H1 (cell line): ENCODE measurements around the gene NXPH1. TPM values are rescaled to one million over a fixed set of nuclear protein-coding genes. Genes with fewer than 3 reads are reported as not detected.

Experiments
- CTCF ChIA-PET: fragments of 300-600 bp; sonication (Branson Sonifier 250); formaldehyde crosslinking; loops from one replicate; lab custom pipeline; 2021; ENCODE audit not compliant: partially characterized antibody; lab: Charles Lee
- POLR2A ChIA-PET: fragments of 300-600 bp; sonication (Branson Sonifier 250); formaldehyde crosslinking; loops from one replicate; lab custom pipeline; 2021; ENCODE audit warnings: inconsistent platforms; ENCODE audit not compliant: partially characterized antibody; lab: Charles Lee
- DNase-seq, 2 experiments: peaks; one replicate each; pipeline versions ENCODE4 v3.0.0 to v3.0.0-alpha.2; 2010 to 2022; ENCODE audit warnings: low spot score in 2 of 2, low read depth in 1 of 2, mixed read lengths in 1 of 2
- FAIRE-seq: peaks from 2 replicates; lab custom pipeline; 2011; peaks lifted over from hg19 to GRCh38; lab: Jason Lieb, UNC
- H2AFZ ChIP-seq: 2 replicates; pipeline ENCODE4 v1.8.1; 2012; ENCODE audit warnings: low read length, inconsistent platforms
- H2AK5ac ChIP-seq: 2 replicates; pipeline ENCODE4 v1.6.1; 2013; ENCODE audit warnings: low read depth, low read length
- H2BK120ac ChIP-seq: replicated peaks from 2 replicates; pipeline ENCODE3; 2013; ENCODE audit warnings: low read depth, low read length, inconsistent platforms
- H2BK12ac ChIP-seq: 2 replicates; pipeline ENCODE4 v1.6.1; 2013; ENCODE audit warnings: low read depth, low read length
- H2BK15ac ChIP-seq: 2 replicates; pipeline ENCODE4 v1.6.1; 2013; ENCODE audit warnings: low read length
- H2BK20ac ChIP-seq: 2 replicates; pipeline ENCODE4 v1.6.1; 2013; ENCODE audit warnings: low read length
- H2BK5ac ChIP-seq: 2 replicates; pipeline ENCODE4 v1.6.1; 2013; ENCODE audit warnings: low read depth, low read length
- H3K14ac ChIP-seq: 2 replicates; pipeline ENCODE4 v1.6.1; 2013; ENCODE audit warnings: inconsistent platforms; ENCODE audit not compliant: insufficient read length
- H3K18ac ChIP-seq: 2 replicates; pipeline ENCODE4 v1.6.1; 2013; ENCODE audit warnings: low read length; ENCODE audit errors: extremely low read depth
- H3K23ac ChIP-seq: 2 replicates; pipeline ENCODE4 v1.6.1; 2013; ENCODE audit warnings: inconsistent platforms; ENCODE audit not compliant: insufficient read length
- H3K23me2 ChIP-seq: 2 replicates; pipeline ENCODE4 v1.6.1; 2013; ENCODE audit warnings: low read depth, low read length
- H3K27ac ChIP-seq: 2 replicates; pipeline ENCODE4 v1.6.1; 2011; ENCODE audit warnings: low read depth, low read length, inconsistent platforms
- H3K27me3 ChIP-seq, 4 experiments: replicated peaks in 1 of 4; 1 replicate in 1 of 4; 2 replicates in 3 of 4; pipeline versions ENCODE4 v1.6.1 to v1.8.1; 2011 to 2013; ENCODE audit warnings: low read length in 3 of 4, mild to moderate bottlenecking in 3 of 4, inconsistent platforms in 2 of 4, mixed read lengths in 2 of 4, moderate library complexity in 1 of 4; ENCODE audit not compliant: control insufficient read depth in 3 of 4, insufficient read depth in 3 of 4; ENCODE audit errors: extremely low read depth in 1 of 4
- H3K36me3 ChIP-seq, 4 experiments: 2 replicates each; pipeline versions ENCODE4 v1.6.1 to v1.8.1; 2011 to 2013; ENCODE audit warnings: mild to moderate bottlenecking in 4 of 4, low read length in 3 of 4, moderate library complexity in 2 of 4, control low read depth in 1 of 4, inconsistent platforms in 1 of 4; ENCODE audit not compliant: insufficient read depth in 4 of 4, control insufficient read depth in 2 of 4
- H3K4ac ChIP-seq: replicated peaks from 2 replicates; pipeline ENCODE3; 2013; ENCODE audit warnings: low read length, low read depth, mixed read lengths, inconsistent platforms; ENCODE audit not compliant: insufficient read length
- H3K4me1 ChIP-seq, 4 experiments: replicated peaks in 1 of 4; 1 replicate in 1 of 4; 2 replicates in 3 of 4; pipeline versions ENCODE4 v1.6.1 to v1.8.1; 2011 to 2013; ENCODE audit warnings: low read length in 3 of 4, inconsistent platforms in 2 of 4, mixed read lengths in 1 of 4; ENCODE audit not compliant: insufficient read depth in 4 of 4, control insufficient read depth in 3 of 4
- H3K4me2 ChIP-seq, 2 experiments: 2 replicates each; pipeline versions ENCODE4 v1.6.1 to v1.8.1; 2011 to 2013; ENCODE audit warnings: low read depth in 2 of 2, low read length in 2 of 2, control low read depth in 1 of 2, inconsistent platforms in 1 of 2, mild to moderate bottlenecking in 1 of 2; ENCODE audit not compliant: insufficient read depth in 1 of 2
- H3K4me3 ChIP-seq, 4 experiments: fragments of 200-600, 300-600 bp in 1 of 4; sonication (generic), shearing (Covaris generic), sonication (Bioruptor Twin) in 1 of 4; 2 replicates each; pipeline versions ENCODE4 v1.5.1 to v1.8.1; 2011 to 2016; ENCODE audit warnings: low read length in 4 of 4, low read depth in 3 of 4, control low read depth in 2 of 4, inconsistent platforms in 2 of 4, mild to moderate bottlenecking in 2 of 4, mixed read lengths in 1 of 4, moderate library complexity in 1 of 4; ENCODE audit not compliant: insufficient read depth in 2 of 4; ENCODE audit errors: extremely low read depth in 1 of 4
- H3K56ac ChIP-seq: replicated peaks from 2 replicates; pipeline ENCODE3; 2013; ENCODE audit warnings: low read depth, mild to moderate bottlenecking, mixed read lengths, low read length, inconsistent platforms; ENCODE audit not compliant: insufficient read length
- H3K79me1 ChIP-seq: 2 replicates; pipeline ENCODE4 v1.6.1; 2013; ENCODE audit warnings: low read depth, low read length, control low read depth
- H3K79me2 ChIP-seq, 2 experiments: 2 replicates each; pipeline versions ENCODE4 v1.6.1 to v1.8.1; 2012 to 2013; ENCODE audit warnings: low read length in 2 of 2, mild to moderate bottlenecking in 2 of 2, inconsistent platforms in 1 of 2; ENCODE audit not compliant: insufficient read depth in 2 of 2, control insufficient read depth in 1 of 2
- H3K9ac ChIP-seq, 4 experiments: replicated peaks in 1 of 4; 1 replicate in 1 of 4; 2 replicates in 3 of 4; pipeline versions ENCODE4 v1.6.1 to v1.8.1; 2011 to 2013; ENCODE audit warnings: low read depth in 3 of 4, low read length in 3 of 4, control low read depth in 2 of 4, mild to moderate bottlenecking in 2 of 4, moderate library complexity in 2 of 4, inconsistent platforms in 1 of 4; ENCODE audit errors: extremely low read depth in 1 of 4
- H3K9me3 ChIP-seq, 2 experiments: 2 replicates each; pipeline versions ENCODE4 v1.6.1 to v1.8.1; 2012 to 2013; ENCODE audit warnings: mild to moderate bottlenecking in 2 of 2, moderate library complexity in 2 of 2, control low read depth in 1 of 2, inconsistent platforms in 1 of 2, low read depth in 1 of 2, low read length in 1 of 2, mixed read lengths in 1 of 2; ENCODE audit not compliant: insufficient read depth in 2 of 2
- H4K20me1 ChIP-seq, 2 experiments: replicated peaks in 1 of 2; 2 replicates each; pipeline versions ENCODE3 to v1.8.1; 2011 to 2013; ENCODE audit warnings: inconsistent platforms in 2 of 2, low read length in 2 of 2, mild to moderate bottlenecking in 1 of 2; ENCODE audit not compliant: insufficient read depth in 2 of 2, control insufficient read depth in 1 of 2
- H4K5ac ChIP-seq: 2 replicates; pipeline ENCODE4 v1.6.1; 2013; ENCODE audit warnings: low read length, low read depth, mixed read lengths, inconsistent platforms; ENCODE audit not compliant: insufficient read length
- H4K8ac ChIP-seq: 2 replicates; pipeline ENCODE4 v1.8.0; 2013; ENCODE audit warnings: mild to moderate bottlenecking, moderate library complexity, low read length, inconsistent platforms; ENCODE audit not compliant: insufficient read depth; ENCODE audit errors: extremely low read depth
- H4K91ac ChIP-seq: replicated peaks from 2 replicates; pipeline ENCODE3; 2013; ENCODE audit warnings: low read length, mixed read lengths, inconsistent platforms; ENCODE audit not compliant: insufficient read length
- BRCA1 ChIP-seq: IDR thresholded peaks from 2 replicates; pipeline ENCODE4 v1.6.1; 2012; ENCODE audit warnings: low read depth, low read length, improper control_type of control experiment
- CBX5 ChIP-seq: fragments of 300-800, 300-1000 bp; sonication (generic); IDR thresholded peaks from 2 replicates; pipeline ENCODE4 v1.7.1; 2016; ENCODE audit warnings: antibody characterized with exemption, low read length, low read depth
- CBX8 ChIP-seq: fragments of 300-800, 300-1000 bp; sonication (generic); IDR thresholded peaks from 2 replicates; pipeline ENCODE4 v1.7.1; 2016; ENCODE audit warnings: low read depth, low read length, borderline replicate concordance
- KDM1A ChIP-seq: fragments of 200-600, 300-600 bp; sonication (generic); IDR thresholded peaks from 2 replicates; pipeline ENCODE4 v1.7.1; 2016; ENCODE audit warnings: mild to moderate bottlenecking, low read length, borderline replicate concordance
- NANOG ChIP-seq: IDR thresholded peaks from 2 replicates; pipeline ENCODE4 v1.6.1; 2011; ENCODE audit warnings: low read length, low read depth, mild to moderate bottlenecking, inconsistent platforms; ENCODE audit not compliant: insufficient read depth, poor library complexity, severe bottlenecking
- NRF1 ChIP-seq: IDR thresholded peaks from 2 replicates; pipeline ENCODE4 v1.6.1; 2011; ENCODE audit warnings: mild to moderate bottlenecking, low read depth, low read length, improper control_type of control experiment
- SRF ChIP-seq: IDR thresholded peaks from 2 replicates; pipeline ENCODE4 v1.6.1; 2011; ENCODE audit warnings: mild to moderate bottlenecking, low read depth, low read length, moderate library complexity
- WGBS, 2 experiments: shearing (Covaris generic) in 1 of 2; methylation state at CpG; one replicate each; pipeline versions ENCODE4 v1.1.6 to v1.1.7; 2013 to 2015; ENCODE audit warnings: low lambda C conversion rate in 2 of 2, mixed read lengths in 2 of 2, inconsistent platforms in 1 of 2, low coverage in 1 of 2, missing lambda C conversion rate in 1 of 2; ENCODE audit not compliant: insufficient replicate concordance in 2 of 2, insufficient coverage in 1 of 2, insufficient read length in 1 of 2; ENCODE audit errors: extremely low coverage in 1 of 2, missing lambda C conversion rate in 1 of 2; 5-methylcytosine and 5-hydroxymethylcytosine counted together
- polyA plus RNA-seq, 7 experiments: library from polyadenylated mRNA; depleted of rRNA in 3 of 7; stranded (reverse) in 5 of 7; unstranded in 2 of 7; fragments of >200 nt in 5 of 7; fragments of 200-250 nt in 2 of 7; gene quantifications; 1 replicate in 5 of 7; 2 replicates in 1 of 7; 4 replicates in 1 of 7; pipeline versions ENCODE4 v1.2.1 to v1.2.3, GENCODE V29; 2011 to 2013; ENCODE audit warnings: missing spikeins in 2 of 7, mixed read lengths in 2 of 7
- total RNA-seq: library from RNA; stranded (reverse); fragmentation: NEBNext Ultra II Directional; extraction: Animal tissue kit (Norgen Biotek cat#: 25700); gene quantifications from 2 replicates; pipeline ENCODE4 v1.2.1, GENCODE V29; 2021

The NXPH1 gene
- total and polyA plus RNA-seq, 2 of the 8 experiments (the other 6 are each of a cell fraction or from before 2014, with no cell fraction given) = 0.14 to 1.0 TPM

DNA sequence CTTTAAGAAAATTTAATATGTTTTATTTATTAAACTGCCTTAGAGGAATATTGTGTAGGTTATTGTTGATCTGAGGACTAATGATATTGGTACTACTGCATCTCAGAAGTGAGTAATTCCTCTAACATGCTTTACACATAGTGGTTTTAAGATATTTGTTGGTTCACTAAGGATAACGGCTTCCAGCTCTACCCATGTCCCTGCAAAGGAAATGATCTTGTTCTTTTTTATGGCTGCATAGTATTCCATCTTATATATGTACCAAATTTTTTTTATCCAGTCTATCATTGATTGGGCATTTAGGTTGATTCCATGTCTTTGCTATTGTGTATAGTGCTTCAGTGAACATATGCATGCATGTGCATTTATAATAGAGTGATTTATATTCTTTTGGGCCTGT is 20.1 kb downstream of the NXPH1 start:
- WGBS, 2 experiments = 93% methylated on average over 1 of the region's 1 CpG; no CpG with 5 or more reads in 1 of the 2 experiments
- no peaks in the 10 kb centered on the region for H3K36me3 ChIP-seq
- no peak overlapping the region for H3K4ac ChIP-seq
- DNase-seq (no peak), FAIRE-seq (no peak)
- H3K23ac ChIP-seq = no peak overlapping the region
- no peak overlapping the region for H2BK20ac ChIP-seq
- H3K9me3 ChIP-seq = no peaks in the 10 kb centered on the region
- H4K20me1 ChIP-seq = no peaks in the 10 kb centered on the region
- ChIA-PET CTCF (no interaction called here), POLR2A (no interaction called here)
- no peaks in the 10 kb centered on the region for H3K79me1 ChIP-seq
- H3K14ac ChIP-seq = no peak overlapping the region
- TF ChIP-seq BRCA1 = no peak
- TF ChIP-seq SRF = no peak
- no peak for TF ChIP-seq NANOG
- no peak for TF ChIP-seq CBX8
- TF ChIP-seq KDM1A = peak; percentile 65; the same call in 1 of the 2 replicates
- no peak for TF ChIP-seq CBX5
- no peak for TF ChIP-seq NRF1
- no peak overlapping the region for H2BK15ac ChIP-seq
- no peak overlapping the region for H2AFZ ChIP-seq
- no peak overlapping the region for H4K91ac ChIP-seq
- H3K9ac ChIP-seq = no peak overlapping the region
- H2BK5ac ChIP-seq = no peak overlapping the region
- no peak overlapping the region for H3K4me2 ChIP-seq
- no peaks in the 10 kb centered on the region for H3K79me2 ChIP-seq
- H3K4me3 ChIP-seq = no peak overlapping the region
- H2AK5ac ChIP-seq = no peak overlapping the region
- H2BK120ac ChIP-seq = no peak overlapping the region
- H3K18ac ChIP-seq = no peak overlapping the region
- no peak overlapping the region for H3K56ac ChIP-seq
- no peak overlapping the region for H2BK12ac ChIP-seq
- H3K27me3 ChIP-seq = no peaks in the 10 kb centered on the region
- H3K4me1 ChIP-seq = no peaks in the 10 kb centered on the region
- no peaks in the 10 kb centered on the region for H3K23me2 ChIP-seq
- H4K5ac ChIP-seq = no peak overlapping the region
- H3K27ac ChIP-seq = no peak overlapping the region
- H4K8ac ChIP-seq = no peak overlapping the region
